OCI-LY1 (cell line): Measurements from ENCODE around the gene PAPPA.

Experiments
- H2AFZ ChIP-seq: fragments of 200-600 bp; sonication (generic), shearing (Covaris generic); 2 replicates; pipeline ENCODE4 v1.6.0; 2014; ENCODE audit warnings: antibody characterized with exemption, mild to moderate bottlenecking, low read length
- H3F3A ChIP-seq: fragments of 200-600 bp; sonication (generic), shearing (Covaris generic); 2 replicates; pipeline ENCODE4 v1.6.0; 2014; ENCODE audit warnings: mild to moderate bottlenecking, antibody characterized with exemption, low read length, moderate library complexity; ENCODE audit not compliant: insufficient read depth
- H3K27ac ChIP-seq: fragments of 200-600 bp; sonication (generic); 2 replicates; pipeline ENCODE4 v1.5.1; 2014; ENCODE audit warnings: low read length, mixed run types, mild to moderate bottlenecking, low read depth; ENCODE audit not compliant: poor library complexity, severe bottlenecking
- H3K27me3 ChIP-seq: fragments of 200-600 bp; sonication (generic); 2 replicates; pipeline ENCODE4 v1.6.0; 2014; ENCODE audit warnings: antibody characterized with exemption, mild to moderate bottlenecking, low read length, moderate library complexity; ENCODE audit not compliant: insufficient read depth
- H3K36me3 ChIP-seq: fragments of 200-600 bp; sonication (generic); 2 replicates; pipeline ENCODE4 v1.6.1; 2014; ENCODE audit warnings: mild to moderate bottlenecking, antibody characterized with exemption, low read length, moderate library complexity, mixed read lengths; ENCODE audit not compliant: insufficient read depth
- H3K4me1 ChIP-seq: fragments of 200-600 bp; sonication (generic); 2 replicates; pipeline ENCODE4 v1.5.1; 2014; ENCODE audit warnings: mild to moderate bottlenecking, low read length, moderate library complexity; ENCODE audit not compliant: insufficient read depth, severe bottlenecking
- H3K4me2 ChIP-seq: fragments of 200-600 bp; sonication (generic), shearing (Covaris generic); 2 replicates; pipeline ENCODE4 v1.6.1; 2014; ENCODE audit warnings: low read length
- H3K4me3 ChIP-seq: fragments of 200-600 bp; sonication (generic); 2 replicates; pipeline ENCODE4 v1.5.1; 2014; ENCODE audit warnings: low read length, low read depth, mild to moderate bottlenecking, mixed read lengths; ENCODE audit not compliant: poor library complexity, severe bottlenecking
- H3K79me2 ChIP-seq: fragments of 200-600 bp; shearing (Covaris generic); 2 replicates; pipeline ENCODE4 v1.6.1; 2016; ENCODE audit warnings: mixed run types, low read length, mixed read lengths; ENCODE audit not compliant: insufficient read depth
- H3K9ac ChIP-seq: fragments of 200-600 bp; sonication (generic), shearing (Covaris generic); 2 replicates; pipeline ENCODE4 v1.6.1; 2014; ENCODE audit warnings: mild to moderate bottlenecking, low read length, mixed read lengths
- H3K9me2 ChIP-seq: fragments of 200-600 bp; sonication (generic), shearing (Covaris generic); 2 replicates; pipeline ENCODE4 v1.6.1; 2014; ENCODE audit warnings: low read depth, mild to moderate bottlenecking, low read length, mixed read lengths
- H3K9me3 ChIP-seq: fragments of 200-600 bp; shearing (Covaris generic); 2 replicates; pipeline ENCODE4 v1.6.1; 2014; ENCODE audit warnings: low read length, mixed read lengths
- H4K20me1 ChIP-seq: fragments of 200-600 bp; sonication (generic), shearing (Covaris generic); 2 replicates; pipeline ENCODE4 v1.6.0; 2016; ENCODE audit warnings: mild to moderate bottlenecking, low read length; ENCODE audit not compliant: insufficient read depth
- EZH2 ChIP-seq: fragments of 200-600 bp; sonication (generic), shearing (Covaris generic); IDR thresholded peaks from 2 replicates; pipeline ENCODE4 v1.8.0; 2017; ENCODE audit warnings: borderline replicate concordance, mixed run types, mild to moderate bottlenecking, antibody characterized with exemption, low read length, moderate library complexity, mixed read lengths
- TF ChIP-seq, protein P1 (sequence below): fragments of 200-600 bp; sonication (generic), shearing (Covaris generic); IDR thresholded peaks from 2 replicates; pipeline ENCODE4 v1.5.1; 2017; ENCODE audit warnings: mild to moderate bottlenecking, antibody characterized with exemption, low read length, moderate library complexity, mixed read lengths

Gene PAPPA

GRCh38 chr9:116137010-116137409 lies 16.6 kb upstream of the PAPPA start:
- H3K4me1 ChIP-seq: no peaks in the 10 kb centered on the region
- no peak overlapping the region for H3K27ac ChIP-seq
- no peaks in the 10 kb centered on the region for H3F3A ChIP-seq
- no peaks in the 10 kb centered on the region for H3K79me2 ChIP-seq
- H3K36me3 ChIP-seq: no peaks in the 10 kb centered on the region
- H2AFZ ChIP-seq: no peak overlapping the region
- TF ChIP-seq, protein P1, sequence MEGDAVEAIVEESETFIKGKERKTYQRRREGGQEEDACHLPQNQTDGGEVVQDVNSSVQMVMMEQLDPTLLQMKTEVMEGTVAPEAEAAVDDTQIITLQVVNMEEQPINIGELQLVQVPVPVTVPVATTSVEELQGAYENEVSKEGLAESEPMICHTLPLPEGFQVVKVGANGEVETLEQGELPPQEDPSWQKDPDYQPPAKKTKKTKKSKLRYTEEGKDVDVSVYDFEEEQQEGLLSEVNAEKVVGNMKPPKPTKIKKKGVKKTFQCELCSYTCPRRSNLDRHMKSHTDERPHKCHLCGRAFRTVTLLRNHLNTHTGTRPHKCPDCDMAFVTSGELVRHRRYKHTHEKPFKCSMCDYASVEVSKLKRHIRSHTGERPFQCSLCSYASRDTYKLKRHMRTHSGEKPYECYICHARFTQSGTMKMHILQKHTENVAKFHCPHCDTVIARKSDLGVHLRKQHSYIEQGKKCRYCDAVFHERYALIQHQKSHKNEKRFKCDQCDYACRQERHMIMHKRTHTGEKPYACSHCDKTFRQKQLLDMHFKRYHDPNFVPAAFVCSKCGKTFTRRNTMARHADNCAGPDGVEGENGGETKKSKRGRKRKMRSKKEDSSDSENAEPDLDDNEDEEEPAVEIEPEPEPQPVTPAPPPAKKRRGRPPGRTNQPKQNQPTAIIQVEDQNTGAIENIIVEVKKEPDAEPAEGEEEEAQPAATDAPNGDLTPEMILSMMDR: no peak
- no peak for TF ChIP-seq EZH2
- H3K9me3 ChIP-seq: no peaks in the 10 kb centered on the region
- H3K9ac ChIP-seq: no peak overlapping the region
- no peaks in the 10 kb centered on the region for H4K20me1 ChIP-seq
- no peak overlapping the region for H3K4me3 ChIP-seq
- H3K9me2 ChIP-seq: no peaks in the 10 kb centered on the region
- no peak overlapping the region for H3K4me2 ChIP-seq
- no peaks in the 10 kb centered on the region for H3K27me3 ChIP-seq

- Histone ChIP-seq H3K9me3 (no peaks in the 10 kb centered on the region), H3K4me2 (no peak overlapping the region), H3K27ac (no peak overlapping the region), H3F3A (no peaks in the 10 kb centered on the region), H3K9ac (no peak overlapping the region), H3K4me1 (no peaks in the 10 kb centered on the region), H3K36me3 (no peaks in the 10 kb centered on the region), H3K4me3 (no peak overlapping the region), H4K20me1 (no peaks in the 10 kb centered on the region), H3K9me2 (no peaks in the 10 kb centered on the region), H3K27me3 (no peaks in the 10 kb centered on the region), H2AFZ (no peak overlapping the region), H3K79me2 (no peaks in the 10 kb centered on the region)
- TF ChIP-seq, protein P1: no peak
- no peak for TF ChIP-seq EZH2
These were observed 16.0 kb upstream of the PAPPA start for GRCh38 chr9:116137581-116137980.

DNA sequence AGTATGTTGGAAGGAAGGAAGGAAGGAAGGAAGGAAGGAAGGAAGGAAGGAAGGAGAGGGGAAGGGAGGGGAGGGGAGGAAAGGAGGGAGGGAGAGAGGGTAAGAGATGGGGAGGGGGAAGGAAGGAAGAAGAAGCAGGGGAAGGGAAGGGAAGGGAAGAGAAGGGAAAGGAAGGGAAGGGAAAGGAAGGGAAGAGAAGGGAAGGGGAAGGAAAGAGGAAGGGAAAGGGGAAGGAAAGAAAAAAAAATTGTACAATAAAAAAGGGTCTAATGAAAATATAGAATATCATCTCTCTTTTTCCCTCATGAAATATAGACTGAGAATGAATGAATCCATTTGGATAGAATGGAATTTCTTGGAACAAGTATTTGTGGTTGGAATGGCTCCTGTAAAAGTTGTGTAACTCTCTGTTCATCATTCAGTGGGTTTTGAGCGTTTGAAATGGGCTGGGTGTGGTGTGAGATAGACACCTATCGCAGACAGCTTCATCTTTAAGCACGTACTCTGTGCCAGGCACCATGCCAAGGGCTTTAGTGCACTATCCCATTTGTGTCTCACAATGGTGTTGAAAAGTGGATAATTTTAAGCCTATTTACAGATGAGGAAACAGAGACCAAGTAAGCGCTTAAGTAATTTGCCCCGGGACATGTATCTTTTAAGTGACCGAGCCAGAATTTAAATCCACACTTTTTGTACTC lies 11.6 kb upstream of the PAPPA start:
- Histone ChIP-seq H4K20me1 (no peaks in the 10 kb centered on the region), H3K4me2 (no peak overlapping the region), H3K36me3 (no peaks in the 10 kb centered on the region), H3K4me3 (no peak overlapping the region), H3K79me2 (no peaks in the 10 kb centered on the region), H3K4me1 (no peaks in the 10 kb centered on the region), H3K27ac (no peak overlapping the region), H2AFZ (no peak overlapping the region), H3K27me3 (no peaks in the 10 kb centered on the region), H3K9me2 (no peaks in the 10 kb centered on the region), H3K9ac (no peak overlapping the region), H3K9me3 (no peaks in the 10 kb centered on the region), H3F3A (no peaks in the 10 kb centered on the region)
- TF ChIP-seq EZH2: no peak
- TF ChIP-seq, protein P1: no peak
